Right lobe of liver (tissue), 4 donors: Measurements from ENCODE around the gene SYNJ2.

ENCODE experiments used
- POLR2A ChIP-seq: fragments of 450-650 bp; IDR thresholded peaks from one replicate; pipeline ENCODE4 v1.6.1; 2017; ENCODE audit warnings: antibody characterized with exemption, mild to moderate bottlenecking
- TF ChIP-seq, protein P1 (sequence below), 4 donors: fragments of 200-600 bp in 3 of 4; fragments of 450-650 bp in 1 of 4; IDR thresholded peaks; one replicate each; pipeline versions ENCODE4 v1.5.1 to v1.8.0; 2016 to 2022; ENCODE audit warnings: antibody characterized with exemption in 4 of 4, mild to moderate bottlenecking in 2 of 4
- donor health status: DM: no; HTN: no; CAD: no.
- donor health status: DM: no; HTN: no; CAD: no.
- donor health status: DM: no; HTN: yes; CAD: no.

GRCh38 chr6:157976345-157977175 lies 5.1 kb upstream of the SYNJ2 start:
- TF ChIP-seq, protein P1, sequence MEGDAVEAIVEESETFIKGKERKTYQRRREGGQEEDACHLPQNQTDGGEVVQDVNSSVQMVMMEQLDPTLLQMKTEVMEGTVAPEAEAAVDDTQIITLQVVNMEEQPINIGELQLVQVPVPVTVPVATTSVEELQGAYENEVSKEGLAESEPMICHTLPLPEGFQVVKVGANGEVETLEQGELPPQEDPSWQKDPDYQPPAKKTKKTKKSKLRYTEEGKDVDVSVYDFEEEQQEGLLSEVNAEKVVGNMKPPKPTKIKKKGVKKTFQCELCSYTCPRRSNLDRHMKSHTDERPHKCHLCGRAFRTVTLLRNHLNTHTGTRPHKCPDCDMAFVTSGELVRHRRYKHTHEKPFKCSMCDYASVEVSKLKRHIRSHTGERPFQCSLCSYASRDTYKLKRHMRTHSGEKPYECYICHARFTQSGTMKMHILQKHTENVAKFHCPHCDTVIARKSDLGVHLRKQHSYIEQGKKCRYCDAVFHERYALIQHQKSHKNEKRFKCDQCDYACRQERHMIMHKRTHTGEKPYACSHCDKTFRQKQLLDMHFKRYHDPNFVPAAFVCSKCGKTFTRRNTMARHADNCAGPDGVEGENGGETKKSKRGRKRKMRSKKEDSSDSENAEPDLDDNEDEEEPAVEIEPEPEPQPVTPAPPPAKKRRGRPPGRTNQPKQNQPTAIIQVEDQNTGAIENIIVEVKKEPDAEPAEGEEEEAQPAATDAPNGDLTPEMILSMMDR (IDR thresholded peaks at IDR 0.05), result no peak
- TF ChIP-seq POLR2A, result no peak
